HK-2 (cell line): ENCODE results near the gene LPCAT3.

Experiments
- DNase-seq: peaks from one replicate; pipeline ENCODE4 v3.0.0-alpha.2; 2018; ENCODE audit not compliant: unreplicated experiment

Gene LPCAT3

DNA sequence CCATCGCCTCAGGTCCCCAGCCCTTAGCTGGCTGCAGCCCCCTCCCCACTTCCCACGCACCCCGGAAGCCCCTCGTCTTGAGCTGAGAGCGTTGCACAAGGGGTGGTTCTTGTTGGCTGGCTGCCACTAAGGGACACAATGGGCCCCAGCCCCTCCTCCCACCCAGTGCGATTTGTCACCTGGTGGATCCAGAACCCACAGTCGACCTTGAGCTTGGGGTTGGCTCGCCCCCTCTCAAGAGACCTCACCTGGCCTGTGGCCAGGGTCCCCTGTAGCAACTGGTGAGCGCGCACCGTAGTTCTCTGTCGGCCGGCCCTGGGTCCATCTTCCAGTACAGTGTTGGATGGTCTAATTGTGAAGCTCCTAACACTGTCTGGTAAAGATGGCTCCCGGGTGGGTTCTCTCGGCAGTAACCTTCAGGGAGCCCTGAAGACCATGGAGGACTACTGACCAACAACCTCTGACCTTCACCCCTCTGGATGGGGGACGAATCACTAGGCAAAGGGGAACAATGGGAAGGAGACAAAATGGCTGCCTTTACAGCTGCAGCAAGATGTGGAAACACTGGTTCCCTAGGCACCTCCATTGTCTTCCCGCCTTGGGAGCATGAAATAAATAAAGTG lies 54.4 kb downstream of the LPCAT3 start:
- no peak for DNase-seq

DNA sequence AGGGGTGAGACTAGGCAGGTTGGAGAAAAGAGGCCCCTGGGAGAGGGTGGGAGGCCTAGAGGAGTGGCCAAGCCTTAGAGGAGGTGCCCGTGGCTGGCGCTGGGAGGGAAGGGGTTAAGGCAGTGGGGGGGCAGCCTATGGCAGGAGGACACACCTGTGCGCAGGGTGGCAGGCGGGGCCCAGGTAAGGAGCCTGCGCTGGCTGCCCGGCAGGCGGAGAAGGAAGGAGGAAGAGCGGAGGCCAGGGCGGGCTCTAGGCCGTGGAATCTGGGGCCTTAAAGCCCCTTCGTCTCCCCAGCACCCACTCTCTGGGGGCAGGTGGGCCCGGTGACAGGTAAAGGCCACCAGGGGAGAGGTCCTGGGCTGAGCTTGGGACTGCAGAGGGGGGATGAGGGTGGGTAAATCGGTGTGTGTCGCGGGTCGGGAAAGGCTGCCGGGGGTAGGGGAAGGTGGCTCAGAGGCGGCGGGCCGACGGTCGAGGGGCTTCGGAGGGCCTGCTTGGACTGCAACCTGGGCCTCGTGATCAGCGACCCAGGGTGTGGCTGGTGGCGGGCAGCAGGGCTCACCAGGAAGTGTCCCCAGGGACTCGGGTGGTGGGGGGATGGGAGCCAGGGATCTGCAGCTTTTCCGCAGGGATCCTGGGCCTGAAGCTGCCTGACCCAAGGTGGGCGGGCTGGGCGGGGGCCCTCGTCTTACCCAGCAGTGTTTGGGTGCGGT lies 55.1 kb downstream of the LPCAT3 start:
- DNase-seq, result no peak

DNA sequence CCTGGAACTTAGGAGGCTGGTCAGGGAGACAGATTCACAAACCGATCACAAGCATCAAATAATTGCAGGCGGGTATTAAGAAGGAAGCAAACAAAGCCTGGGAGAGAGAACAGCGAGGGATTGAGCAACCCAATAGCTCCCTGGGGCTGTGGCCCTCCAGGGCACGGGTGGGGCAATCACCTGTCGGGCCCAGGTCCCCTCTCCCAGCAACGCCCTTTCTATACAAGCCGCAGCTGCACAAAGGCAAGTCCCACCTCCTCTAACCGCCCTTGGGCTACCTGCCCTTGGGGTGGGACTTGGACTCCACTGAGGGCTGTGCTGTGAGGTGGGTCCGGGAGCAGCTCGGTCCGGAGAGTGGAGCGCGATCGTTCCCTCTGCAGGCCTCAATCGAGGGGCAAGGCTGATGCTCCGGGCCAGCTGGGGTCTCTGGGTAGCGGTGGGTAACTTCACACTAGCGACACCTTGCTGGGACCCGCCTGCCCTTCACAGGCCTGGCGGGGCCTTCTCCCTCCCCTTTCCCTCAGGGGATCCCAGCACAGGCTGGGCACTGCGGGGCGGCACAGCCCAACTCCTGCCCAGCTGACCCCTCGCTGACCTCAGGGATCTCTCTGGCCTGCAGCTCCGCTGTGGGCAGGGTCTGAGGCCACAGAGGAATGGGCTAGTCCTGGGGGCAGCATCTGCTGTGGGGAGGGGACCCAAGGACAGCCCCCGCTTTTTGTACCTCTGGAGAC lies 55.8 kb downstream of the LPCAT3 start:
- no peak for DNase-seq

DNA sequence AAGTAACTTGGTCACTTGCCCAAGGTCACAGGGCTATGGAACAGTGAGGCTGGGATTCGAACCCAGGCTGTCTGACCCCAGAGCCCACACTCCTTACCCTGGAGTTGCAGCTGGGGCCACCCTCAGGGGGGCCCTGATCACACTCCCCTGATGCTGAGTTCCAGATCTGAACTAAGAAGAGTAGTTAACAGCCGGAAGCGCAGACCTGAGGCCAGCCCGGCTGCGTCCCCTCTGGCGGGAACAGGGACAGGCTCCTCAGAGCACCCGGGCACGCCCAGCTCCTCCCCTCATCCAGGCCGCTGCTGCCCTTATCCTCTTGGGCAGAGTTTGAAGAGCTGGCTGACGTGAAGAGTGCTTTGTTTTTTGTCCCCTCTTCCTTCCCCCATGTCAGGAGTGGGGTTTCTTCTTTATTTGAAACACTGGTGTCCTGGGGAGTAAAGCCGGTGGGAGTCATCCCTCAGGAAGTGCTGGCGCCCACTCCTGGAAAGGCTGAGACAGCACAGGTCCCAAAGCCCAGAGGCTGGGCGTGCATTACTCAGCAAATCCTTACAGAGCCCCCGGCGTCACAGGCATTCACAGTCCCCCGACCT lies 56.5 kb downstream of the LPCAT3 start:
- no peak for DNase-seq

DNA sequence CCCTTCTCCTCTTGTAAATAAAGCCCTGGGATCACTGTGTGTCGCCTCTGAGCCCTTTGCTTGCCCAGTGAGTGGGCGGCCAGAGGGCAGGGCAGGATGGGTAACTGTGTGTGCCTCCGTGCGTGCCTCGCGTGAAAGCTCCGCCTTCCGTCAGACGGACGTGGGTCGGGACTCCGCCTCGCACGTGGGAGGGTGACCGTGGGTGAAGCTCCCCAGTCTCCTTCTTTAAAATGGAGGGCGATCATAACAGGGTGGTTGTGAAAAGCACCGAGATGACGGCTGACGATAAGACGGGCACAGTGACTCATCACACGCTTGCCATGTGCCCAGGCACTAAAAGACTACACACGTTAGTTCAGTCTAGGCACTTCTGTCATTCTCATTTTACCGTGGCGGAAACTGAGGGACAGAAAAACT lies 57.0 kb downstream of the LPCAT3 start:
- no peak for DNase-seq

DNA sequence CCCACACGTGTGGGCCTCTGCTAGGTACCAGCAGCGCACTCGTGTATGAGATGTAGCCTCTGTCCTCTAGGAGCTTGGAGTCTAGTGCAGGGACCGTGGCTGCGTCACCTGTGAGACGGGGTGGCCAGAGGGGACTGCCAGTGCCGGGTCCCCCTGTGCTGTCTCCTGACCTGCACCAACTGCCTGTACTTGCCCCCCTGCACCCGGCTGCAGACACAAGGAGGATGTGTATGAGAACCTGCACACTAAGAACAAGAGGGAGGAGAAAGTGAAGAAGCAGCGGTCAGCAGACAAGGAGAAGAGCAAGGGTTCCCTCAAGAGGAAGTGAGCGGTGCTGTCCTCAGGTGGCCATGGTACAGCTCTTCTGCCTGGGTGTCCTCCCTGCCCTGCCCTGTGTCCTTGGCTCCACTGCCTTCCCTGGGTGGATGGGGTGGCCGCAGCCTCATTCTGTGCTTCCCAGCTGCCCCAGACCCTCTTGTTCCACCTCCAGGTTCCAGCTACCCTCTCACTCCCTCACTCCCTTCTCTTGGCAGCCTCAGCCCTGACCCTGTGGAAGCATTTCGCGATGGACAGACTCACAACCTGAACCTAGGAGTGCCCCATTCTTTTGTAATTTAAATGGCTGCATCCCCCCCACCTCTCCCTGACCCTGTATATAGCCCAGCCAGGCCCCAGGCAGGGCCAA lies 57.5 kb downstream of the LPCAT3 start:
- DNase-seq, result no peak

DNA sequence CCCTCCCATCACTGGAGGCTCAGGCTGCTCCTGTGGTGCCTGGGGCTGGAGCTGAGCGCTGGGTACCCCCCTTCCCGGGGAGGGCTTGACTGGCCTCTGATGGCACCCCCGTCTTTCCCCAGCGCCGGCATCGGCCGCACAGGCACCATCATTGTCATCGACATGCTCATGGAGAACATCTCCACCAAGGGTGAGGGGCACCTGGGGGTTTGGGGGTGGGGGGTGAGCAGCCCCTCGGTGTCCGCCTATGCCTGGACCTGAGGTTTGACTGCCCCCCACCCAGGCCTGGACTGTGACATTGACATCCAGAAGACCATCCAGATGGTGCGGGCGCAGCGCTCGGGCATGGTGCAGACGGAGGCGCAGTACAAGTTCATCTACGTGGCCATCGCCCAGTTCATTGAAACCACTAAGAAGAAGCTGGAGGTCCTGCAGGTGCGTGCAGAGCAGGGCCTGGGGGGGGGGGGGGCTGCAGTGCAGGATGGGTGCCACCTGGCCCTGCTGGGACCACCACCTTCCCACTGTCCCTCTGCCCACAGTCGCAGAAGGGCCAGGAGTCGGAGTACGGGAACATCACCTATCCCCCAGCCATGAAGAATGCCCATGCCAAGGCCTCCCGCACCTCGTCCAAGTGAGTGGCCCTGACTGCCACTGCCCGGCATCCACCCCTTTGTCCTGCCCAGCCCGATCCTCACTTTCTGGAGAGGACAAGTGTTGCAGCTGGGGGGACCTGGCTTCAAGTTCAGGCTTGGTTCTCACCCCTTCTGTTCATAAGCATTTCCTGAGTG lies 58.3 kb downstream of the LPCAT3 start:
- no peak for DNase-seq

DNA sequence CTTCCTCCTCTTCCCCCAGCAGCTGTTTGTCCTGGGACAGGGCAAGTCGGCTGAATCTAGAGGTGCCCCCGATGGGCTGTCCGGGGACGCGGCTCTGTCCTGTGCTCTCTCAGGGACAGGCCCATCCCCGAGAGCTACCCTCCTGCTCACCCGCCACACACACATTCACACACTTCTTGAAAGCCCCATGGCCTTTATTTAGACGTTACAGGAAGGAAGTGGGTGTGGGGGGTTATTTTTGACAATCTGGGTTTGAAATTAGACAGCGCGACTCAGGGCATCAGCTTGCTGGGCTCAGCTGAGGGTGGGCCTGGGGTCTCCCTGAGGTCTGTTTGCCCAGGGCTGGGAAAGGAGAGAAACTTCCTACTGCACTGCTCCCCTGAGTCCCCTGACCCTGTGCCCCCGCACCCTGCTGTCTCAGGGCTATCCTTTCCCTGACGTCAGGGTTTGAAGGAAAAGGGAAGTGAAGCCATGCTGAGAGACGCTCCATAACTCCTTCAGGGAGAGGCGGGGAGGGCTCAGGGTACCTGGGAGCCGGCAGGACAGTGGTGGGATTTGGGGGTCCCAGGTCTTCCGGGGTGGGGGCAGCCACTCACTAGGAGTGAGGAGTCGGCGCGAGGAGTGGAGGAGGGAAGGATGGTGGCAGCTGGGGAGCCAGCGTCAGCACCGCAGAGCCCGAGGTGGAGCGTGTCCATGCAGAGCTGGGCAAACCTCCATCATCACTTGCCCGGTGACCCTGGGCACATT lies 59.0 kb downstream of the LPCAT3 start:
- DNase-seq, result no peak

DNA sequence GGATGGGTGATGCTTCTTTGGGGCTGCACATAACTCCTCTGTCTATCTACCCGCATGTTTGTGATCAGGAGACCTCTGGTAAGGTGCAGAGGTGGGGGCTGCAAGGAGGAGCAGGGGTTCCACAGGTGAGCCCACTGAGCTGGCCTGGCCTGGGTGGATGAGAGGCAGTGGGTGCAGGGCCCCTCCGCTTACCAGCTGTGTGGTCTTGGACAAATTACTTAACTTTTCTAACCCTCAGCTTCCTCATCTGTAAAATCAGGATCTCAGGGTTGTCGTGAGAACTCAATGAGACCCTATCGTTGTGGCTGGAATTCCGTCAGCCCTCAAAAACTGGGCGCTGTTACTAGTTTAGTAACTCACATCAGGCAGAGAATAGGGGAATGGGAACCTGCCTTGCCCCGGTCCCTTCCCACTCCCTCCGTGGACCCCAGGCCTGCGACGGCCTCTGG lies 59.6 kb downstream of the LPCAT3 start:
- DNase-seq, result no peak

DNA sequence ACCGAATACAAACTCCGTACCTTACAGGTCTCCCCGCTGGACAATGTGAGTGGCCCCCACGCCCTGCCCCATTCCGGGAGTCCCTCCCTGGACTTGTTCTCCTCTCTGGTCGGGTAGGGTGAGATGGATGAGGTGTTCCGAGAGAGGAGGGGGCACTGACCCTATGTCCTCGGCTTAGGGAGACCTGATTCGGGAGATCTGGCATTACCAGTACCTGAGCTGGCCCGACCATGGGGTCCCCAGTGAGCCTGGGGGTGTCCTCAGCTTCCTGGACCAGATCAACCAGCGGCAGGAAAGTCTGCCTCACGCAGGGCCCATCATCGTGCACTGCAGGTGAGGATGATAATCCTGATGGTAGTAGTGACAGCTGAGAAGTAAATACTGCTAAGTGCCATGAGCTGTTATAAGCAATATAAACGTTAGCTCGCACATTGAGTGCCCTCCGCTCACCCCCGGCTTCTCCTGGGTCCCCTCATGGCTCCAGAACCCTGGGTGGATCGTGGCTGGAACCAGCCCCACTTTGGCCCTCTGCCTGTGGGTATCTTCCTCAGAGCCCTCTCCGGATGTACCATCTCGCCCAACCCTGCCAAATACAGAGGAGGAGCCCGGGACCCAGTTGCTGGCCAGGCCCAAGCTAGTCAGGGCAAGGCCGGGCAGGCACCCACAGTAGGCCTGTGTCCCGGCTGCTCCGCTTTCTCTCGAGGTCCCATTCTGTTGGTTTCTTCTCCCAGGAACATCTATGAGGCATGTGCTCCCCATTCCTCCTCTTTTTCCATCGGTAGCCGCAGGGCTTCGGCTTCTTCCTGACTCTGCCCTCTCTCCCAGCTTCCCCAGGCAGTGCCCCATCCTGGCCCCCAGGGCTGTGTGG lies 60.3 kb downstream of the LPCAT3 start:
- DNase-seq, result no peak

DNA sequence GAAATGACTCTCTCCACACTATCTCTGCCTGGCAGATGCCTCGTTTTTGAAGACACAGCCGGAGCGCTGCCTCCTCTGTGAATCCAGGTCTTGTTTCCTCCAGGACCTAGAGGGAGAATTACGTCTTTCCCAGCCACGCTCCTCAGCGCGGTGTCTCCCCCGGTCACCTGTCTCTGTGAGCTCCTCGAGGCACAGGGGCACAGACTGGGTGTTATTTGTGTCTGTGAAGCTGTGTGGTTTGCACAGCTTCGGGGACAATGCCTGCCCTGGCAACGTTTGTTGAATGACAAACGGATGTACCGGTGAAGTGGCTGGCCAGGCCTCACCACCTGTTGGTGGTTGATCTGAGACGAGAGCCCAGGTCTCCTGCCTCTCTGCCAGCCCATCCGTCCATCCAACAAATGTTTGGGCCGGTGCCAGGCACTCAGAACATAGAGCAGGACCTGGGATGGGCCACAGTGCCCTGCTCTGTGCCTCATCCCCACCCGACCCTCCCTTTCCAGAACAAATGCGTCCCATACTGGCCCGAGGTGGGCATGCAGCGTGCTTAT lies 61.0 kb downstream of the LPCAT3 start:
- no peak for DNase-seq

DNA sequence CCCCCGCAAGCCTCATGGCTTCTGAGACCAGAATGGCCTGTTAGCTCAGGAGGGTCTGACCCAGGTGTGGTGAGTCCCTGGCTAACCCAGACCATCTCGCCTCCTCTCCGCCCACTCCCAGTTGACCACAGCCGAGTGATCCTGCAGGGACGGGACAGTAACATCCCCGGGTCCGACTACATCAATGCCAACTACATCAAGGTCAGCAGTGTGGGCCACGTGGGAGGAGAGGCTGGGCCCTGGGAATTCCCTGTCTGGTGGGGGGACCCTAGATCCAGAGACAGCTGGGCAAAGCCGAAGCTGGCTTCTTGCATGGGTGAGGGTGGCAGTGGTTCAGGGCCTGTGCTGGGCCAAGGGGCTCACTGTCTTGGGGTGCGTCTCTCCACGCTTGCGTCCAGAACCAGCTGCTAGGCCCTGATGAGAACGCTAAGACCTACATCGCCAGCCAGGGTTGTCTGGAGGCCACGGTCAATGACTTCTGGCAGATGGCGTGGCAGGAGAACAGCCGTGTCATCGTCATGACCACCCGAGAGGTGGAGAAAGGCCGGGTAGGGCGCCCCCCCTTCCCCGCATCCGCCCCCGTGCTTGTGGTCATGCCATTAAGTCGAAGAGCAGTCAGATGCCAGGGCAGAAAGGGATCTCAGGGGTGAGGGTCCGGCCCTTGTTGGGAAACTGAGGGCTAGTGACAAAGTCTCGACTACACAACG lies 62.1 kb downstream of the LPCAT3 start:
- no peak for DNase-seq

DNA sequence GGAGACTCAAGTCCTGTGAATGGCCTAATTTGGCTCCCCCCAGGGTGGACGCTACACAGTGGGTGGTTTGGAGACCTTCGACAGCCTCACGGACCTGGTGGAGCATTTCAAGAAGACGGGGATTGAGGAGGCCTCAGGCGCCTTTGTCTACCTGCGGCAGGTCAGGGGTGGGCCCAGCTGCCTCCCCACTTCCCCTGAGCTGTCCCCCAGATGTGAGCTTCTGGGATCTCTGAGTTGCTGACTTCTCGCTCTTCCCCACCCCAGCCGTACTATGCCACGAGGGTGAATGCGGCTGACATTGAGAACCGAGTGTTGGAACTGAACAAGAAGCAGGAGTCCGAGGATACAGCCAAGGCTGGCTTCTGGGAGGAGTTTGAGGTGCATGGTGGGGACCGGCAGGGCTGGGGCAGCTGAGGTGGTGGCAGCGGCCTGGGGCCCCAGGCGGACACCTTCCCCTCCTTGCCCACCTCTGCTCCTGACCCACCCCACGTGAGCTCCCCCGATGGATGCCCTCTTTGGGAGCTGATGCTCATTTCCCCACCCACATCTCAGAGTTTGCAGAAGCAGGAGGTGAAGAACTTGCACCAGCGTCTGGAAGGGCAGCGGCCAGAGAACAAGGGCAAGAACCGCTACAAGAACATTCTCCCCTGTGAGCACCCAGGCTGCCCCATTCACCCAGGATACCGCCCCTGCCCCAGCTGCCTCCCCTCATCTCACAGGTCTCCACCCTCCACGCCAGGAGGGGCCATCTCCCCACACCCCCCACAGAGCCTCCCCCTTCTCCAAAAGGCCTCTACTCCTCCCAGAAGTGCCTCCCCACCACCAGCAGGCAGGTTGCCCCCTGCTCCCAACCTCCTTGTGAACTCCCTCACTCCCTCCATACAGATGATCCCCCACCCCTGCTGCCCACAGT lies 62.9 kb downstream of the LPCAT3 start:
- no peak for DNase-seq

DNA sequence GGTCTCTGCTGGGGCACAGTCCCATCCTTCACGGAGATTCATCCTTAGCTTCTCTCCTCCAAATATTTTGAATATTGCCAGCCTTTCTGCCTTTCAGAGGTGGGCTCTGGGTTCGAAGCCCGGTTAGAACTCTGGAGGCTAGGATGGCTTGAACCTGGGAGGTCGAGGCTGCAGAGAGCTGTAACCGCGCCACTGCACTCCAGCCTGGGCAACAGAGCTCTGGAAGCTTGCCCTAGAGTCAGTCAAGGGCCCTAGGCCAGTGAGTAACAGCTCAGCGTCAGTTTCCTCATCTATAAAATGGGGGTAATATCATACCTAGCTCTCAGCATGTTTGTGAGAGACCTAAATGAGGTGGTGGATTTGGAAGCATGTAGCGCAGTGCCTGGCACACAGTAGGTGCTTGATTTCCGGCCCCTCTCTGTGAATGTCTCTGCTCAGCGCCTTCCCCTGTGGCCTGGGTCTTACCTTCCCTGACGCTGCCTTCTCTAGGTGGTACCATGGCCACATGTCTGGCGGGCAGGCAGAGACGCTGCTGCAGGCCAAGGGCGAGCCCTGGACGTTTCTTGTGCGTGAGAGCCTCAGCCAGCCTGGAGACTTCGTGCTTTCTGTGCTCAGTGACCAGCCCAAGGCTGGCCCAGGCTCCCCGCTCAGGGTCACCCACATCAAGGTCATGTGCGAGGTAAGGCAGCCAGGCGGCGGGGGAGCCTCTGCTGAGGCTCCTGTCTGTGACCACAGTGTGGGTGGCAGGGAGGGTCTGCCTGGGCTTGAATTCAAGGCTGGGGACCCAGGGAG lies 63.8 kb downstream of the LPCAT3 start:
- DNase-seq, result no peak

DNA sequence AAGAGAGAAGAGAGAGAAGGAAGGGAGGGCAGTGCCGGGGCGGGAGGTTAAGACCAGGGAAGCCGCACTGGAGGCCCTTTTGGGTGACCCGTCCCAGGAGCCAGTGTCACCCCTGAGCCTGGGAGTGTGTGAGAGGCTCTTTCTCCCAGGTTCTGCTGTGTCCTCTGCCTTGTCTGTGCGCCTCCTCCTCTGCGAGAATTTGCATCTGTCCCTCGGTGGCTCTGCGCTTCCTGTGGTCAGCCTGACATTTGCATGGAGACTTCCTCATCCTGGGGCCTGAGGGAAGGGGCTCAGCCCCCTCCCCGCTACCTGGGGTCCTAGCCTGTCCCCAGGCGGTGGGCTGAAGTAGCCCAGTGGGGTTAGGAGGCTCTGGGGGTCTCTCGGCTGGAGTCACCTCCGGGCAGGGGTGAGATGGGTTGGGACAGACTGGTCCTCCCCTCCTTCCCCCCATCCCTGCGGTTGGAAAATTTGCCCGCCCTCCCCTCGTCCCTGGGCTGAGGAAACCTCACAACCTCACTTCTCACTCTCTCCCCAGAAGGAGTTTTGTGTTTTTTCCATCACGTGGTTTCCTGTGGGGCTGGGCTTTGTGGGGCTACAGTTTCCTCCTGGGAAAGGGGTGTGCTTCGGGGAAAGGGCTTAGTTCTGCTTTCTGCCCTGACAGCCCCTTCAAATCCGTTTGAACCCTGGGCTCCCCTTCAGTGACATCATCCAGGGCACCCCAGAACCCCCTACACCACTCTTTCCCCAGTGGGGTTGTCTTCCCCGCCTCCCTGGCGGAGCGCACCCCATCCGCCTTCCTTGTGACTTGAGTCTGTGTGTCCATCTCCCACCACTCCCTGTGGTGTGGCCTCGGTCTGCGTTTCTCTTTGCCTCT lies 64.6 kb downstream of the LPCAT3 start:
- no peak for DNase-seq
